HG03025 (cell line): ENCODE data around the gene CLNS1A.
"Not testable (repeated sequence)": the region's sequence is repeated elsewhere in the genome, so short reads cannot be mapped to it uniquely, and the experiment has no call there.

Experiments used
- ATAC-seq: cut with Tn5 transposase; IDR thresholded peaks from one replicate; pipeline ENCODE4 v1.9.1; 2021; ENCODE audit warnings: mild to moderate bottlenecking, moderate library complexity; ENCODE audit not compliant: unreplicated experiment, low FRiP score

CLNS1A gene

GRCh38 chr11:77630157-77630710 lies 7.4 kb downstream of the CLNS1A start:
- ATAC-seq = no peak

GRCh38 chr11:77619576-77620198 lies 17.9 kb downstream of the CLNS1A start:
- no peak for ATAC-seq

GRCh38 chr11:77617892-77618291 lies 19.7 kb downstream of the CLNS1A start:
- no peak for ATAC-seq

- no peak for ATAC-seq
These were observed 25.7 kb downstream of the CLNS1A start for GRCh38 chr11:77611921-77612320.

- ATAC-seq = no peak
These were observed 28.4 kb downstream of the CLNS1A start for GRCh38 chr11:77609234-77609633.

GRCh38 chr11:77604281-77604680 lies 33.3 kb downstream of the CLNS1A start:
- ATAC-seq = no peak

- ATAC-seq = no peak
These were observed 35.1 kb downstream of the CLNS1A start for GRCh38 chr11:77602381-77603088.

GRCh38 chr11:77598195-77598594 lies 39.4 kb downstream of the CLNS1A start:
- ATAC-seq = no peak

GRCh38 chr11:77596626-77597025 lies 41.0 kb downstream of the CLNS1A start:
- ATAC-seq = no peak

- ATAC-seq = no peak
These were observed 43.7 kb downstream of the CLNS1A start for GRCh38 chr11:77593883-77594282.

GRCh38 chr11:77592727-77593126 lies 44.9 kb downstream of the CLNS1A start:
- no peak for ATAC-seq

GRCh38 chr11:77590194-77590782 lies 47.3 kb downstream of the CLNS1A start:
- ATAC-seq = peak; percentile 9

GRCh38 chr11:77589521-77590193 lies 47.9 kb downstream of the CLNS1A start, which contains the start of gene AQP11:
TSS of gene AQP11 (plus strand) at chr11:77589953. CDS start at chr11:77589993, 40 bp downstream.
- peak; percentile 80 for ATAC-seq

- ATAC-seq = peak; percentile 2
These were observed 48.4 kb downstream of the CLNS1A start for GRCh38 chr11:77589181-77589520.

GRCh38 chr11:77580712-77581337 lies 56.8 kb downstream of the CLNS1A start:
- ATAC-seq = no peak

GRCh38 chr11:77575428-77575827 lies 62.2 kb downstream of the CLNS1A start:
- not testable (repeated sequence) for ATAC-seq

- not testable (repeated sequence) for ATAC-seq
These were observed 66.7 kb downstream of the CLNS1A start for GRCh38 chr11:77570896-77571295.

GRCh38 chr11:77569676-77570070 lies 67.9 kb downstream of the CLNS1A start:
- no peak for ATAC-seq

- no peak for ATAC-seq
These were observed 68.5 kb downstream of the CLNS1A start for GRCh38 chr11:77568916-77569675.

GRCh38 chr11:77568306-77568705 lies 69.3 kb downstream of the CLNS1A start:
- no peak for ATAC-seq
